HepG2 (cell line): ENCODE measurements around the gene LLGL1. TPM values are rescaled to one million over a fixed set of nuclear protein-coding genes. Genes with fewer than 3 reads are reported as not detected.

Experiments used
- CERS6 ChIP-seq: sonication (generic); formaldehyde crosslinking; IDR thresholded peaks from 2 replicates; pipeline ENCODE4 v1.5.0; 2020; ENCODE audit warnings: missing genetic modification reagents
- CREBL2 ChIP-seq: sonication (generic); formaldehyde crosslinking; IDR thresholded peaks from 2 replicates; pipeline ENCODE4 v1.8.1; 2023; ENCODE audit warnings: missing genetic modification reagents, mild to moderate bottlenecking, borderline replicate concordance
- DNMT3B ChIP-seq: conservative IDR thresholded peaks from 2 replicates; pipeline ENCODE4 v1.6.1; 2016; ENCODE audit warnings: missing biosample characterization, control low read depth
- FOXA3 ChIP-seq: IDR thresholded peaks from 2 replicates; pipeline ENCODE4 v1.6.1; 2016; ENCODE audit warnings: missing genetic modification reagents, missing compliant biosample characterization
- FOXP1 ChIP-seq, 2 experiments: fragments of 450-650 bp in 1 of 2; IDR thresholded peaks; 2 replicates each; pipeline ENCODE4 v1.6.1; 2017 to 2018; ENCODE audit warnings: antibody characterized with exemption in 1 of 2
- GATAD2A ChIP-seq: IDR thresholded peaks from 2 replicates; pipeline ENCODE4 v1.6.1; 2016
- HCFC1 ChIP-seq: fragments of 150-350 bp; IDR thresholded peaks from 2 replicates; pipeline ENCODE4 v1.6.1; 2014; ENCODE audit warnings: low read depth, low read length
- HDAC2 ChIP-seq: sonication (generic); formaldehyde crosslinking; IDR thresholded peaks from 2 replicates; pipeline ENCODE4 v1.4.0; 2020; ENCODE audit warnings: missing genetic modification reagents
- HOXD1 ChIP-seq: sonication (generic); formaldehyde crosslinking; IDR thresholded peaks from 2 replicates; pipeline ENCODE4 v1.5.0; 2020; ENCODE audit warnings: missing genetic modification reagents
- JUNB ChIP-seq: sonication (generic); formaldehyde crosslinking; IDR thresholded peaks from 2 replicates; pipeline ENCODE4 v1.8.0; 2022; ENCODE audit warnings: missing genetic modification reagents, mild to moderate bottlenecking, borderline replicate concordance
- MZF1 ChIP-seq: sonication (generic); formaldehyde crosslinking; IDR thresholded peaks from 2 replicates; pipeline ENCODE4 v1.8.1; 2023; ENCODE audit warnings: mild to moderate bottlenecking, missing genetic modification reagents, borderline replicate concordance
- NAIF1 ChIP-seq: sonication (generic); formaldehyde crosslinking; IDR thresholded peaks from 2 replicates; pipeline ENCODE4 v1.5.0; 2020; ENCODE audit warnings: mild to moderate bottlenecking, missing genetic modification reagents, borderline replicate concordance
- NFE2L2 ChIP-seq: fragments of 150-350 bp; IDR thresholded peaks from 2 replicates; pipeline ENCODE4 v1.6.1; 2014; ENCODE audit warnings: low read length
- PLRG1 ChIP-seq: fragments of 450-650 bp; conservative IDR thresholded peaks from 2 replicates; pipeline ENCODE4 v1.6.1; 2016
- SMC3 ChIP-seq: IDR thresholded peaks from 2 replicates; pipeline ENCODE4 v1.6.1; 2011; ENCODE audit warnings: low read length, improper control_type of control experiment
- ZNF570 ChIP-seq: sonication (generic); formaldehyde crosslinking; IDR thresholded peaks from 2 replicates; pipeline ENCODE4 v1.4.0; 2020; ENCODE audit warnings: mild to moderate bottlenecking, missing genetic modification reagents, borderline replicate concordance
- ZNF749 ChIP-seq: sonication (generic); formaldehyde crosslinking; IDR thresholded peaks from 2 replicates; pipeline ENCODE4 v1.8.0; 2022; ENCODE audit warnings: mild to moderate bottlenecking, missing genetic modification reagents, moderate library complexity, borderline replicate concordance
- ZNF766 ChIP-seq: sonication (generic); formaldehyde crosslinking; IDR thresholded peaks from 2 replicates; pipeline ENCODE4 v1.5.0; 2020; ENCODE audit warnings: missing genetic modification reagents, borderline replicate concordance
- polyA plus RNA-seq, 8 experiments: library from polyadenylated mRNA; depleted of rRNA in 3 of 8; stranded (reverse) in 7 of 8; unstranded in 1 of 8; fragments of >200 nt; fragmentation: Illumina TruSeq in 4 of 8; extraction: Trizol in 4 of 8; gene quantifications; 2 replicates each; pipeline versions ENCODE4 v1.2.1 to v1.2.3, GENCODE V29; 2011 to 2016; ENCODE audit warnings: low read depth in 4 of 8, missing spikeins in 1 of 8, mixed read lengths in 1 of 8; ENCODE audit not compliant: insufficient read depth in 1 of 8
- total RNA-seq, 5 experiments: library from RNA; depleted of rRNA; stranded (reverse); fragments of >200 nt; fragmentation: Illumina TruSeq; extraction: Trizol; gene quantifications; 2 replicates each; pipeline ENCODE4 v1.2.3, GENCODE V29; 2016; ENCODE audit warnings: low read depth in 1 of 5
- TF ChIP-seq, protein P1 (sequence below), 2 experiments: sonication (generic) in 1 of 2; formaldehyde crosslinking in 1 of 2; IDR thresholded peaks; 2 replicates each; pipeline versions ENCODE4 v1.5.1 to v1.6.1; 2011 to 2020; ENCODE audit warnings: borderline replicate concordance in 1 of 2, low read depth in 1 of 2, low read length in 1 of 2, mild to moderate bottlenecking in 1 of 2, missing genetic modification reagents in 1 of 2, moderate library complexity in 1 of 2
- TF ChIP-seq, protein P2 (sequence below): sonication (generic); formaldehyde crosslinking; conservative IDR thresholded peaks from 2 replicates; pipeline ENCODE4 v1.8.0; 2022; ENCODE audit warnings: mild to moderate bottlenecking, moderate library complexity, missing genetic modification reagents

LLGL1 gene
- total and polyA plus RNA-seq, 2 of the 13 experiments (the other 11 are each of a cell fraction or from before 2014, with no cell fraction given): 15.0 to 15.3 TPM

DNA sequence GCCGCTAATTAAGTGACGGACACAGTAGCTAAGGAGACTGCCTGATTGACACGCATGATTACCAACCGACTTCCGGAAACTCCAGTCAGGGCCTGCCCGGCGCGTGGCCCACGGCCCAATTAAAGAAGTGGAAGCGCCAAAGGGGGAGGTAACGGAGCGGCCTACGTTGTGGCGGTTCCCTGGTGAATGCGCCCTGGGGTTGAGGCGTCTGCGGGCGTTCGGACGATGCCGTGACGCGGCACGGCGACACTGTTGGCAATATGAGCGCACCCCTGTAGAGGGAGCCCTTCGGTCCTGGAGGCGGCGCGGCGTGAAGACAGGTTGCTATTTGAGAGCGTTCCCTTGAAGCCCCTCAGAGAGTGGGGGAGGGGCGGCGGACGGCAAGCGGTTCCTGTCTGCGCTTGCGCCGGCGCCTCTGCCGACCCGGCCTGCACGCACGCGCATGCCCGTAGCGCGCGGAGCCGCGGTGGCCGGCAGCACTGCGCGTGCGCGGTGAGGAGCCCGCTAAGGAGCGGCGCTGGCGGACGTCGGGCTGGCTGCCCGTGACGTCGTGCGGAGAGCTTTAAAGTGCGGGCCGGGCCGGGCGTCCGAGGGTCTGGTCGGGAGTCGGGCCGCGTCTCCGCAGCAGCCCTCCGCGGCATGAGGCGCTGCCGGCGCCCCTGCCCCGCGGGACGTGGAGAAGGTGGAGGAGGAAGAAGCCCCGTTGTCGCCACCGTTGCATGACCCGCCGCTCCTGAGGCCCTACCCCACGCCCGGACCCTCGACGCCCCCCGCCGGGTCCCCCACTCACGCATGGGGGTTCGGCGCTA is 41.9 kb upstream of the LLGL1 start, which contains the start of gene ALKBH5 (continued):
- TF ChIP-seq, protein P1, sequence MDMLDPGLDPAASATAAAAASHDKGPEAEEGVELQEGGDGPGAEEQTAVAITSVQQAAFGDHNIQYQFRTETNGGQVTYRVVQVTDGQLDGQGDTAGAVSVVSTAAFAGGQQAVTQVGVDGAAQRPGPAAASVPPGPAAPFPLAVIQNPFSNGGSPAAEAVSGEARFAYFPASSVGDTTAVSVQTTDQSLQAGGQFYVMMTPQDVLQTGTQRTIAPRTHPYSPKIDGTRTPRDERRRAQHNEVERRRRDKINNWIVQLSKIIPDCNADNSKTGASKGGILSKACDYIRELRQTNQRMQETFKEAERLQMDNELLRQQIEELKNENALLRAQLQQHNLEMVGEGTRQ (IDR thresholded peaks at IDR 0.05; ENCODE audit: low read depth, low read length): no peak
- TF ChIP-seq, protein P1 (CRISPR knock-in tag; IDR thresholded peaks at IDR 0.05; ENCODE audit: borderline replicate concordance): no peak
- TF ChIP-seq ZNF766 (peak; percentile 49; the same call in 1 of the 2 replicates), ZNF570 (CRISPR knock-in tag) (no peak), CERS6 (no peak), HOXD1 (peak; percentile 48; the same call in 1 of the 2 replicates), ZNF749 (CRISPR knock-in tag) (no peak; the same call in 1 of the 2 replicates), NFE2L2 (no peak), PLRG1 (no peak), DNMT3B (CRISPR knock-in tag) (0 out of 2 replicates have a peak, but pooled peaks have one; percentile 39), FOXA3 (CRISPR knock-in tag) (no peak), GATAD2A (CRISPR knock-in tag) (no peak; the same call in 1 of the 2 replicates), CREBL2 (CRISPR knock-in tag) (no peak), MZF1 (no peak), NAIF1 (CRISPR knock-in tag) (peak; percentile 70; the same call in 1 of the 2 replicates), HCFC1 (peak; percentile 29; the same call in 1 of the 2 replicates), JUNB (CRISPR knock-in tag) (no peak), FOXP1 (IDR thresholded peaks at IDR 0.05) (no peak), FOXP1 (CRISPR knock-in tag; IDR thresholded peaks at IDR 0.05) (no peak), HDAC2 (no peak), SMC3 (no peak)
- TF ChIP-seq, protein P2, sequence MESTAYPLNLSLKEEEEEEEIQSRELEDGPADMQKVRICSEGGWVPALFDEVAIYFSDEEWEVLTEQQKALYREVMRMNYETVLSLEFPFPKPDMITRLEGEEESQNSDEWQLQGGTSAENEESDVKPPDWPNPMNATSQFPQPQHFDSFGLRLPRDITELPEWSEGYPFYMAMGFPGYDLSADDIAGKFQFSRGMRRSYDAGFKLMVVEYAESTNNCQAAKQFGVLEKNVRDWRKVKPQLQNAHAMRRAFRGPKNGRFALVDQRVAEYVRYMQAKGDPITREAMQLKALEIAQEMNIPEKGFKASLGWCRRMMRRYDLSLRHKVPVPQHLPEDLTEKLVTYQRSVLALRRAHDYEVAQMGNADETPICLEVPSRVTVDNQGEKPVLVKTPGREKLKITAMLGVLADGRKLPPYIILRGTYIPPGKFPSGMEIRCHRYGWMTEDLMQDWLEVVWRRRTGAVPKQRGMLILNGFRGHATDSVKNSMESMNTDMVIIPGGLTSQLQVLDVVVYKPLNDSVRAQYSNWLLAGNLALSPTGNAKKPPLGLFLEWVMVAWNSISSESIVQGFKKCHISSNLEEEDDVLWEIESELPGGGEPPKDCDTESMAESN: peak; percentile 70; the same call in 1 of the 2 replicates
